Fibroblast of skin of abdomen (primary cell): Measurements from ENCODE around the gene SHF.

ENCODE experiments used
- DNase-seq: peaks from one replicate; pipeline ENCODE4 v3.0.0-alpha.2; 2013

Gene SHF

GRCh38 chr15:45126535-45127158, 61.1 kb downstream of the SHF start:
- DNase-seq: peak; percentile 16

DNA sequence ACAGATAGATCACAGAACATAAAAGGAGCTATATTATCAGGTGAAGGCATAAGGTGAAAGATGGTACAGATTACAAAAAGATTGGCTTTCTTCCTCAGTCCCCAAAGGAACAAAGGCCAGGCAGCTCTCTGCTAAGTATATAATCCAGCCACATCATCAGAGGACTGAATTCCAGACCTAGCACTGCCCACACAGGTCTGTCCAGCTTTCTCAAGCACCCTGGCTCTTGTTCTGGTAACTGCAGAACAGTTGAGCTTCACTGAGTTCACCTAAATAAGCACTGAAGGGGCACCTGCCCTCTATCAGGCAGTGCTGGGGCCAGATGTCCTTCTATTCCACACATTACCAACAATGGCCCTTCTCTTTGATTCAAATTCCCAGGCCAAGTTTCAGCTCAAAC, 64.4 kb downstream of the SHF start:
- no peak for DNase-seq

DNA sequence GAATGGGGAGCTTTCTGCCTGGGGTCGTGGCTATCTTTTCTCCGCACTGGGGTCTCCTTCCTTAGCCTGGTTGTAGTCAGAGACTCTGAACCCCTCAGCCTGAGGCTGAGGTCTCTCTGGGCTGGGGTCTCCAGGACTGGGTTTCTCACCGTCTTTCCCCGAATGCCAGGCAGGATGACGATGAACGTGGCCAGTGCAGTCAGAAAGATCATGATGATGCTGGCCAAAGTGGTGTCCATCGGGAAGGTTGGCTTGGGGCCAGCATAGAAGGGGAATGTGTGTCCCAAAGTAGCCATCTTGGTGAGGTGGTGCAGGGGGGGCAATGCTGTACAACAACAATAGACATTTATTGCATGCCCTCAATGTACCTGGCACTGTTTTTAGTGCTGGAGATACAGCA, 65.0 kb downstream of the SHF start:
- DNase-seq: no peak

GRCh38 chr15:45121706-45122417, 65.9 kb downstream of the SHF start:
- DNase-seq: peak; percentile 89

GRCh38 chr15:45121020-45121419, 66.7 kb downstream of the SHF start:
- DNase-seq: no peak

DNA sequence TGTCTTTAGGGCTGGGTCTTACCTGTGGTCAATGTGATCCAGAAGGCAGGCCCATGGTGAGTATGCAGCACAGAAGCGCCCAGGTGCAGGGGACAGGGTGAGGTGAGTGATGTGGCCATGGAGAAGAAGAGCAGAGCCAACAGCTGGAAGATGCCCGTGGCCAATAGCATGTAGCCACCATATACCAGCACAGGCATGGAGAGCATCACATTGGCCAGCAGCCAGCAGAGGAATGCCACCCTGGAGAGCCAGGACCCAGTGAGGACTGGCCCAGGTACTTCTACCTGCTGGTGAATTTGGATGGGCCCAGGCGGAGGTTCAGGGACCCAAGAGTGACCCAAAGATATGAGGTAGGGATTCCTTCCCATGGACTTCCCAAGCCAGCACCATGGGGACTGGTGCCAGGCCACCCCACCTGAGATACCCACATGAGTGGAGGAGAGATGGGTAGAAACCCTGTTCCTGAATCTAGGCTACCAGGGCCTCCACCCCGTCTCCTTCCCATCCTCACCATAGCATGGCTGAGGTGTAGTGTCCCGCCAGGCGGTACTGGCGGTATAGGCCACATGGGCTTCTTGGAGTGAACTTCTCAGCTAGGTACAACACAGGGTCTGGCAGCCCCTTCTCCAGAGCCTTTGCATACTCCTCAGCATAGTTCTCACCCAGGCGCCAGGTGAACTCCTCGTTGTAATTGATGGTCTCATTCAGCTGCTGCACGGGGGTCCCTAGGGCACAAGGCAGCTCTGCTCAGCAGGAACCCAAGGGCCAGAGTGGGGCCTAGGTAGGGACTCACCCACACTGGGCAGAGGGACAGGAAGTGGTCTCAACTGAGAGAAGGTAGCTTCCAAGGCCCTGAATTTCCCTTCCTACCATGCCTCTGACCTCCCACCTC, 67.4 kb downstream of the SHF start:
- DNase-seq: no peak

DNA sequence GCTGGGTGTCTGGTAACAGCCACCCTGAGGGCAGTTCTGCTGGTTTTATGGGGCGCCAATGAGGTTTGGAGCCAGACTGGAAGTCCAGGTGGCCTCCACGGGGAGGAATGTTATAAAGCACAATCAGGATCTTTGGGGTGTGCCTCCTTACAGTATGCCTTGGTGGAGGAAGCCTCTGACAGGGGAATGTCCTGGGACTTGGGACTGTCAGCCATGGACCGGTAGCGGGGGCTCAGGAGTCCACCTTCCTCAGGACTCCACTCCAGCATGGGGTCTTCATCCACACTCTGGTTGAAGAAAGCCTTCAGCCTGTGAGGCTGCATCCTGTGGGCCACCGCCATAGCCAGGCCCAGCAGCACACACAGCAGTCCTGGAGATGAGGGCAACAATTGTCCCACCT, 68.8 kb downstream of the SHF start:
- no peak for DNase-seq

DNA sequence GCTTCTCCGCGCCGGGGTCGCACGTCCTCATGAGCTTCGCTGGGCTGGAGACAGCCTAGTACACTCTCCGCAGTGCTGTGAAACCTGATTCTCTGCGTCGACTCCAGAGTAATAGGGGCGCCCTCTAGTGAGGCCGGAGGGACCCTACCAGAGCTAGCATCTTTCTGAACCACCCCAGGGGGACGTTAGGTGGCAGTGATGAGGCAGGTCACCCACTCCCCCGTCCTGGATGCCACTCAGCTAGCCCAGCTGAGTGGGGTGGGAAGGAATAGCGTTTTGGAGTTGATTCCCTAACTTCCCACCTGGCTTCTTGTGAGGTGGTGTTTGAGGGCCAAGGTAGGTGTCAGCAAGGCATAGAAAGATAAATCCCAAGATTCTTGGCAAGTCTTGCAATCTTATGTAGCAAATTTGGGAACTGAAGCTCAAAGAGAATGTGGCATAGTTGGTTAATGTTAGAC, 69.6 kb downstream of the SHF start:
- DNase-seq: peak; percentile 87

DNA sequence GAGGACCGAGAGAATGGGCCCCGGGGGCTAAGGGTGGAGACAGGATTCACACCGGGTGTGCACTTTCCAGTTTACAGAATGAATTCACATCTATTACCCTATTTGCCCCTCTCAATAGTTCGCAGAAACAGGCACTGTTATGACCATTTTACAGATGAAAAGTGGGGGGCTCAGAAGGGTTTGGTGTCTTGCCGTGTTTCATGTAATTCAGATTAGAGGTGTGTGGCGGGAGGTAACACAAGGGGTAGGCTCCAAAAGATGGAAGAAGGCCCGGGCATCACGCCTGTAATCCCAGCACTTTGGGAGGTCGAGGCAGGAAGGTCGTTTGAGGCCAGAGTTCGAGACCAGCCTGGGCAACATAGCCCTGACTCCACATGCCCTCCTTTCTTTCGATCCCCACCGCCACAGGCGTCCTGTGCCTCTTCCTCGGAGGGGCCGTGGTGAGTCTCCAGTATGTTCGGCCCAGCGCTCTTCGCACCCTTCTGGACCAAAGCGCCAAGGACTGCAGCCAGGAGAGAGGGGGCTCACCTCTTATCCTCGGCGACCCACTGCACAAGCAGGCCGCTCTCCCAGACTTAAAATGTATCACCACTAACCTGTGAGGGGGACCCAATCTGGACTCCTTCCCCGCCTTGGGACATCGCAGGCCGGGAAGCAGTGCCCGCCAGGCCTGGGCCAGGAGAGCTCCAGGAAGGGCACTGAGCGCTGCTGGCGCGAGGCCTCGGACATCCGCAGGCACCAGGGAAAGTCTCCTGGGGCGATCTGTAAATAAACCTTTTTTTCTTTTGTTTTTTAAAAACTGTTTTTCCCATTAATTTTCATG, 70.2 kb downstream of the SHF start:
- DNase-seq: no peak
